ENCODE data around the gene MX1.
A peak's percentile ranks its signal among the peaks of the same experiment; 100 is the strongest.
"Not testable (repeated sequence)": the region's sequence is repeated elsewhere in the genome, so short reads cannot be mapped to it uniquely, and the experiment has no call there.

MX1 gene

GRCh38 chr21:41419921-41420862 is 5.8 kb upstream of the MX1 start:
- Mint-ChIP-seq H3K27me3 (no peaks in the 10 kb centered on the region), H3K36me3 (no peaks in the 10 kb centered on the region), H3K9me3 (peaks cover 4% of the 10 kb centered on the region), H3K4me3 (peak overlapping the region; percentile 77), H3K4me1 (peaks cover 49% of the 10 kb centered on the region), H3K27ac (peak overlapping the region; percentile 59)
- ATAC-seq, result peak; percentile 96

GRCh38 chr21:41420998-41421397 is 5.0 kb upstream of the MX1 start:
- H3K27me3 Mint-ChIP-seq, H3K36me3 Mint-ChIP-seq, H3K9me3 Mint-ChIP-seq, ATAC-seq: not testable (repeated sequence)
- Mint-ChIP-seq H3K4me3 (peak overlapping the region; percentile 77), H3K4me1 (peaks cover 57% of the 10 kb centered on the region), H3K27ac (peak overlapping the region; percentile 59)

GRCh38 chr21:41422546-41423304 is 3.3 kb upstream of the MX1 start:
- H3K4me3 Mint-ChIP-seq, result no peak overlapping the region
- peak overlapping the region; percentile 52 for H3K27ac Mint-ChIP-seq
- H3K27me3 Mint-ChIP-seq, result no peaks in the 10 kb centered on the region
- ATAC-seq, result no peak
- H3K36me3 Mint-ChIP-seq, result no peaks in the 10 kb centered on the region
- H3K4me1 Mint-ChIP-seq, result peaks cover 74% of the 10 kb centered on the region
- H3K9me3 Mint-ChIP-seq, result no peaks in the 10 kb centered on the region

- not testable (repeated sequence) for ATAC-seq, H3K27me3 Mint-ChIP-seq, H3K4me3 Mint-ChIP-seq, H3K36me3 Mint-ChIP-seq, H3K9me3 Mint-ChIP-seq
- H3K4me1 Mint-ChIP-seq, result peaks cover 80% of the 10 kb centered on the region
- peak overlapping the region; percentile 52 for H3K27ac Mint-ChIP-seq
These were observed 2.8 kb upstream of the MX1 start for GRCh38 chr21:41423305-41423636.

- no peak for ATAC-seq
- peaks cover 87% of the 10 kb centered on the region for H3K4me1 Mint-ChIP-seq
- no peaks in the 10 kb centered on the region for H3K36me3 Mint-ChIP-seq
- peak overlapping the region; percentile 95 for H3K4me3 Mint-ChIP-seq
- H3K27me3 Mint-ChIP-seq, result no peaks in the 10 kb centered on the region
- H3K27ac Mint-ChIP-seq, result peak overlapping the region; percentile 95
- no peaks in the 10 kb centered on the region for H3K9me3 Mint-ChIP-seq
These were observed 468 bp upstream of the MX1 start for GRCh38 chr21:41425588-41425953.

GRCh38 chr21:41426676-41427404 is 801 bp downstream of the MX1 start:
- H3K36me3 Mint-ChIP-seq, result no peaks in the 10 kb centered on the region
- ATAC-seq, result no peak
- no peaks in the 10 kb centered on the region for H3K27me3 Mint-ChIP-seq
- H3K4me3 Mint-ChIP-seq, result peak overlapping the region; percentile 95
- peak overlapping the region; percentile 95 for H3K27ac Mint-ChIP-seq
- no peaks in the 10 kb centered on the region for H3K9me3 Mint-ChIP-seq
- peaks cover 87% of the 10 kb centered on the region for H3K4me1 Mint-ChIP-seq

- Mint-ChIP-seq H3K36me3 (no peaks in the 10 kb centered on the region), H3K9me3 (no peaks in the 10 kb centered on the region), H3K4me1 (peaks cover 87% of the 10 kb centered on the region), H3K4me3 (no peak overlapping the region), H3K27me3 (no peaks in the 10 kb centered on the region), H3K27ac (peak overlapping the region; percentile 95)
- ATAC-seq, result no peak
These were observed 1.5 kb downstream of the MX1 start for GRCh38 chr21:41427556-41427955.

- H3K36me3 Mint-ChIP-seq, result peaks cover 8% of the 10 kb centered on the region
- H3K27ac Mint-ChIP-seq, result no peak overlapping the region
- no peaks in the 10 kb centered on the region for H3K9me3 Mint-ChIP-seq
- H3K27me3 Mint-ChIP-seq, result no peaks in the 10 kb centered on the region
- peaks cover 86% of the 10 kb centered on the region for H3K4me1 Mint-ChIP-seq
- H3K4me3 Mint-ChIP-seq, result no peak overlapping the region
- ATAC-seq, result no peak
These were observed 2.3 kb downstream of the MX1 start for GRCh38 chr21:41428311-41428710.

- Mint-ChIP-seq H3K4me1 (peaks cover 80% of the 10 kb centered on the region), H3K27me3 (no peaks in the 10 kb centered on the region), H3K4me3 (no peak overlapping the region), H3K27ac (no peak overlapping the region), H3K36me3 (peaks cover 13% of the 10 kb centered on the region), H3K9me3 (no peaks in the 10 kb centered on the region)
- no peak for ATAC-seq
These were observed 2.8 kb downstream of the MX1 start for GRCh38 chr21:41428847-41429246.

GRCh38 chr21:41429305-41429704 is 3.3 kb downstream of the MX1 start:
- no peaks in the 10 kb centered on the region for H3K27me3 Mint-ChIP-seq
- H3K9me3 Mint-ChIP-seq, result peaks cover 1% of the 10 kb centered on the region
- no peak for ATAC-seq
- H3K4me1 Mint-ChIP-seq, result peaks cover 76% of the 10 kb centered on the region
- H3K4me3 Mint-ChIP-seq, result no peak overlapping the region
- H3K27ac Mint-ChIP-seq, result no peak overlapping the region
- peaks cover 17% of the 10 kb centered on the region for H3K36me3 Mint-ChIP-seq

GRCh38 chr21:41429925-41430491 is 4.0 kb downstream of the MX1 start:
- H3K27me3 Mint-ChIP-seq, result no peaks in the 10 kb centered on the region
- H3K27ac Mint-ChIP-seq, result no peak overlapping the region
- H3K4me3 Mint-ChIP-seq, result no peak overlapping the region
- H3K36me3 Mint-ChIP-seq, result peaks cover 24% of the 10 kb centered on the region
- H3K4me1 Mint-ChIP-seq, result peaks cover 72% of the 10 kb centered on the region
- no peak for ATAC-seq
- H3K9me3 Mint-ChIP-seq, result peaks cover 7% of the 10 kb centered on the region

- Mint-ChIP-seq H3K4me1 (peaks cover 52% of the 10 kb centered on the region), H3K27me3 (no peaks in the 10 kb centered on the region), H3K4me3 (peak overlapping the region; percentile 8), H3K27ac (peak overlapping the region; percentile 56), H3K36me3 (peaks cover 44% of the 10 kb centered on the region), H3K9me3 (peaks cover 11% of the 10 kb centered on the region)
- ATAC-seq, result peak; percentile 97
These were observed 5.9 kb downstream of the MX1 start for GRCh38 chr21:41431788-41432548.

GRCh38 chr21:41432562-41433460 is 6.8 kb downstream of the MX1 start:
- Mint-ChIP-seq H3K9me3 (peaks cover 11% of the 10 kb centered on the region), H3K4me3 (no peak overlapping the region), H3K27ac (peak overlapping the region; percentile 56), H3K27me3 (no peaks in the 10 kb centered on the region), H3K4me1 (peaks cover 44% of the 10 kb centered on the region), H3K36me3 (peaks cover 48% of the 10 kb centered on the region)
- ATAC-seq, result no peak

- Mint-ChIP-seq H3K4me3 (no peak overlapping the region), H3K4me1 (peaks cover 36% of the 10 kb centered on the region), H3K9me3 (peaks cover 11% of the 10 kb centered on the region), H3K27me3 (no peaks in the 10 kb centered on the region), H3K27ac (no peak overlapping the region), H3K36me3 (peaks cover 56% of the 10 kb centered on the region)
- ATAC-seq, result no peak
These were observed 7.5 kb downstream of the MX1 start for GRCh38 chr21:41433566-41433965.
